Measurements from ENCODE around the gene HMG20B.
A peak's percentile ranks its signal among the peaks of the same experiment; 100 is the strongest.

Gene HMG20B

DNA sequence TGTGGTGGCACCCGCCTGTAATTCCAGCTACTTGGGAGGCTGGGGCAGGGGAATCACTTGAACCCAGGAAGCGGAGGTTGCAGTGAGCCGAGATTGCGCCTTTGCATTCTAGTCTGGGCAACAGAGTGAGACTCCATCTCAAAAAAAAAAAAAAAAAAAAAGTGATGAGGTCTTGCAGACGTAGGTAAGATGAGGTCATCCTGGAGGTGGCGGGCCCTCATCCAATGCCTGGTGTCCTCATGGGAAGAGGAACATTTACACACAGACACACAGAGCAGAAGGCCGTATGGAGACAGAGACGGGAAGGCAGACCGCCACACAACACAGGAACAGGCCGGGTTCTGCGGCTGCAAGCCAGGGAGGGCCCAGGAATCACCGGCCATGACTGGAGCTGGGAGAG lies 49.5 kb downstream of the HMG20B start:
- no peak for DNase-seq

DNA sequence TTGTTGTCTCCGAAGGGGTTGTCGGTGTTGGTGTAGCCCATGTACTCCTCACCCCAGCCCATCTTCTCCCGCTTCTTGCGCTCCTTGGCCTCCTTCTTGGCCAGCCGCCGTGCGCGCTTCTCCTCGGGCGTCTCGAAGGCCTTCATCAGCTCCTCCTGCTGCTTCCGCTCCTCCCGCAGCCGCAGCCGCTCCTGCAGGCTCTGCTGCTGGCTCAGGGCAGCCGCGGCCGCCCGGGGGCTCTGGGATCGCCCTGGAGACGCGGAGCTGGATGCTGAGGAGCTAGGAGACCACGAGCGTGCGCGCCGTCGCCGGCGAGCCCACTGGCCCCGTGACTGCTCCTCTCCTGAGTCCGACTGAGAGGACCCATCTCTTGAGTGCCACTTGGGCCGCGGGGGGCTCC lies 51.0 kb downstream of the HMG20B start:
- no peak for DNase-seq

GRCh38 chr19:3625996-3626472 lies 53.3 kb downstream of the HMG20B start:
- DNase-seq: no peak

DNA sequence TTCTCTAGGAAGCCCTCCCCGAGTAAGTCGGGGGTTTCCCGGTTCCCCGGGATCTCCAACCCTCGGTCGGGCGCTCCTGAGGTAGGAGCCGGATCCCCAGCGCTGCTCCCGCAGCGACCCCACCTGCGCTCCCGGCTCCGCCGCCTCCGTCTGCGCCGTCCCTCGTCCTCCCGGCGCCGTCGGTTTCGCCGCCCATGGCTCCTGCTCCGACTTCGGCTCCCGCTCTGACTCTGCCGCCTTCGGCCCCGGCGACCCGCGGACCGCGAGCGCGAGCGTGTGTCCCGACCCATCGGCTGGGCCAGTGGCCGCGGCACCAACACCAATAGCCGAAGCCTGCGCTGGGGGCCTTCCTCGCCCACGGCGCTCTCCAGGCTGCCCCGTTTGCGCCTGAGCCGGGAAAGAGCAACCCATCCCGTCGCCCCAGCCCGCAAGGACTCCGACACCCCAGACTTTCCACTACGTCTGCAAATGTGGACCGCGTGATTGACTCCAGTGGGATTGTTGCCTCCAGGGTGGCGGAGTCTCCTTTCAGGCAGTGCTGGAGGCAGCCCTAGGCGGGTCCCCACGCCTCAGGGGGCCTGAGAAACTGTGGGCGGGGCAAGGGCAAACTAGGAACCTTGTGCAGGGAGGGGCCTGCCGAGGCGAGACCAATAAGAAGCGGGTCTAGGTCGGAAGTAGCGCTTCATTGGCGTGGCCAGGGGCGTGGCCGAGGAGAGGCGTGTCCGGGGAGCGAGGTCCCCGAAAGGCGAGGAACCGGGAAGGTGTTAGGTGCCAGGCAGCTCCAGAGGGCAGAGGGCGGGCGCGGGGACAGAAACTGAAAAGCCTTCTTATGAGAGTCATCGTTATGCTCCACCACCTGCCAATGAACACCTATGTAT lies 54.0 kb downstream of the HMG20B start, which contains the start of gene CACTIN:
Gene CACTIN (minus strand): TSS at position 318 of the 878 bp plus-strand sequence. CDS start 28 bp downstream, at position 290.
- DNase-seq: peak; percentile 99

GRCh38 chr19:3627351-3627723 lies 54.6 kb downstream of the HMG20B start:
- DNase-seq: no peak
